ENCODE results near the gene TSPAN14. TPM values are rescaled to one million over a fixed set of nuclear protein-coding genes. Genes with fewer than 3 reads are reported as not detected.
A peak's percentile ranks its signal among the peaks of the same experiment; 100 is the strongest.
"Not testable (repeated sequence)": the region's sequence is repeated elsewhere in the genome, so short reads cannot be mapped to it uniquely, and the experiment has no call there.

TSPAN14 gene
- polyA plus RNA-seq, 1 donor, result 57.7 TPM

GRCh38 chr10:80528901-80529300 lies 74.8 kb downstream of the TSPAN14 start:
- DNase-seq, result no peak

- DNase-seq, result no peak
These were observed 75.5 kb downstream of the TSPAN14 start for GRCh38 chr10:80529604-80530003.

- no peak for DNase-seq
These were observed 76.1 kb downstream of the TSPAN14 start for GRCh38 chr10:80530251-80530650.

GRCh38 chr10:80530816-80531215 lies 76.7 kb downstream of the TSPAN14 start:
- DNase-seq, result no peak

GRCh38 chr10:80532571-80532970 lies 78.5 kb downstream of the TSPAN14 start:
- no peak for DNase-seq

- not testable (repeated sequence) for DNase-seq
These were observed 79.9 kb downstream of the TSPAN14 start for GRCh38 chr10:80534059-80534458.

GRCh38 chr10:80534646-80535045 lies 80.5 kb downstream of the TSPAN14 start:
- not testable (repeated sequence) for DNase-seq

- DNase-seq, result peak; percentile 61
These were observed 81.7 kb downstream of the TSPAN14 start for GRCh38 chr10:80535671-80536360.

GRCh38 chr10:80536361-80536835 lies 82.3 kb downstream of the TSPAN14 start:
- no peak for DNase-seq

GRCh38 chr10:80537086-80537735 lies 83.1 kb downstream of the TSPAN14 start:
- DNase-seq, result no peak

GRCh38 chr10:80537736-80538480 lies 83.8 kb downstream of the TSPAN14 start, which contains the start of gene SH2D4B:
Gene SH2D4B, plus strand, starts transcription at chr10:80537902. Its CDS starts 430 bp downstream, at chr10:80538332.
- DNase-seq, result no peak

- DNase-seq, result no peak
These were observed 84.5 kb downstream of the TSPAN14 start for GRCh38 chr10:80538481-80539185.

GRCh38 chr10:80539421-80540031 lies 85.4 kb downstream of the TSPAN14 start:
- DNase-seq, result no peak

- no peak for DNase-seq
These were observed 86.0 kb downstream of the TSPAN14 start for GRCh38 chr10:80540136-80540535.

GRCh38 chr10:80540618-80540980 lies 86.5 kb downstream of the TSPAN14 start:
- no peak for DNase-seq

GRCh38 chr10:80540981-80541750 lies 87.1 kb downstream of the TSPAN14 start:
- DNase-seq, result no peak

- DNase-seq, result no peak
These were observed 87.9 kb downstream of the TSPAN14 start for GRCh38 chr10:80542053-80542452.

GRCh38 chr10:80542652-80543318 lies 88.7 kb downstream of the TSPAN14 start:
- DNase-seq, result no peak

- DNase-seq, result not testable (repeated sequence)
These were observed 89.2 kb downstream of the TSPAN14 start for GRCh38 chr10:80543319-80543672.

- no peak for DNase-seq
These were observed 90.3 kb downstream of the TSPAN14 start for GRCh38 chr10:80544316-80544953.
